Stimulated activated memory B cell treated with anti-CD40 and anti-IgM and Interleukin-4, amounts not matched to agents 10 μg/mL and 1 μg/mL and 100 μg/mL, for 72 hours (primary cell): Measurements from ENCODE around the gene MS4A15.
"Not testable (repeated sequence)": the region's sequence is repeated elsewhere in the genome, so short reads cannot be mapped to it uniquely, and the experiment has no call there.

Source experiments
- ATAC-seq: fragments of 150-1000 bp; cut with Tn5 transposase; 2 replicates; pipeline ENCODE4 v1.10.0; 2021
- H3K27ac Mint-ChIP-seq: one replicate; pipeline ENCODE4 v1.8.0; 2022; ENCODE audit warnings: mild to moderate bottlenecking, mixed read lengths
- H3K27me3 Mint-ChIP-seq: one replicate; pipeline ENCODE4 v1.8.0; 2022; ENCODE audit warnings: mixed read lengths
- H3K36me3 Mint-ChIP-seq: one replicate; pipeline ENCODE4 v1.8.0; 2022; ENCODE audit warnings: mixed read lengths
- H3K4me1 Mint-ChIP-seq: one replicate; pipeline ENCODE4 v1.8.0; 2022; ENCODE audit warnings: mixed read lengths
- H3K4me3 Mint-ChIP-seq: one replicate; pipeline ENCODE4 v1.8.0; 2022; ENCODE audit warnings: mild to moderate bottlenecking, moderate library complexity, mixed read lengths
- H3K9me3 Mint-ChIP-seq: one replicate; pipeline ENCODE4 v1.8.0; 2022; ENCODE audit warnings: mixed read lengths

The MS4A15 gene

DNA sequence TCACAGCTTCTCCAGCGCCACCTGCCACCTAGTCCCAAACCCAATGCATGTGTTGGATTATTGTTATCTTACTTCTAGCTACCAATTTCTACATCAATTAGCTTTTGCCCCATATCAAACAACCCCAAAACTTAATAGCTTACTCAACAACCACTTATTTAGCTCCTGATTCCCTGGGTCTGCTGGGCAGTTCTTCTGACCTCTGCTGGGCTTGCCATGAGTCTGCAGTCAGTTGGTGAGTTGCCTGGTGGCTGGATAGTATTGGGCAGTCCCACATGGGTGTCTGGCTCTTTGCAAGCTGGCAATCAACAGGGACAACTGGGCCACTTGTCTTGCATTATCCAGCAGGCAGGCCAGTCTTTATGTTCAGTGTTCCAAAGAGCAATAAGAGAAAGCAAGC lies 13.6 kb upstream of the MS4A15 start:
- no peak for ATAC-seq
- Mint-ChIP-seq H3K27ac (no peak overlapping the region), H3K27me3 (peaks cover 15% of the 10 kb centered on the region), H3K36me3 (no peaks in the 10 kb centered on the region), H3K4me3 (no peak overlapping the region), H3K9me3 (peaks cover 4% of the 10 kb centered on the region), H3K4me1 (no peaks in the 10 kb centered on the region)

DNA sequence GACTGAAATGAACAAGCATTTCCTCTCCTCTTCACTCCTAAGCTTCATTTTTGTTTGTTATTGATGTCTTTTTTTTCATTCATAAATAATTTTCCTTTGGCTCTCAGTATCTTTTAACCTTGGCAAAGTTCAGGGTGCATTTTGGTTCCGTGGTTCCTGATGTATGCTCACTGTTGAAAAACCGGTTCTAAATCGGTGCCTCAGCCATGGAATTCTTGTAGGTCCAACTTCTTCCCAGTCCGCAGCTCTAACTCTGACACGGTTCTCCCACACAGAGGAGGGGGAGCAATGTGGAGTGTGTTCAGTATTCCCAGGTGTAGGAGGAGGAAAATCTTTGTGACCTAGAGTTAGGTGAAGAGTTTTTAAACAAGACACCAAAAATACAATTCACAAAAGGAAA lies 12.6 kb upstream of the MS4A15 start:
- Mint-ChIP-seq H3K4me1 (no peaks in the 10 kb centered on the region), H3K27ac (no peak overlapping the region), H3K36me3 (no peaks in the 10 kb centered on the region), H3K4me3 (no peak overlapping the region), H3K27me3 (peaks cover 5% of the 10 kb centered on the region), H3K9me3 (peaks cover 4% of the 10 kb centered on the region)
- ATAC-seq: no peak

GRCh38 chr11:60747359-60747873 lies 9.3 kb upstream of the MS4A15 start:
- Mint-ChIP-seq H3K36me3 (no peaks in the 10 kb centered on the region), H3K4me3 (no peak overlapping the region), H3K27ac (no peak overlapping the region), H3K9me3 (peaks cover 4% of the 10 kb centered on the region), H3K27me3 (peaks cover 25% of the 10 kb centered on the region), H3K4me1 (no peaks in the 10 kb centered on the region)
- no peak for ATAC-seq

DNA sequence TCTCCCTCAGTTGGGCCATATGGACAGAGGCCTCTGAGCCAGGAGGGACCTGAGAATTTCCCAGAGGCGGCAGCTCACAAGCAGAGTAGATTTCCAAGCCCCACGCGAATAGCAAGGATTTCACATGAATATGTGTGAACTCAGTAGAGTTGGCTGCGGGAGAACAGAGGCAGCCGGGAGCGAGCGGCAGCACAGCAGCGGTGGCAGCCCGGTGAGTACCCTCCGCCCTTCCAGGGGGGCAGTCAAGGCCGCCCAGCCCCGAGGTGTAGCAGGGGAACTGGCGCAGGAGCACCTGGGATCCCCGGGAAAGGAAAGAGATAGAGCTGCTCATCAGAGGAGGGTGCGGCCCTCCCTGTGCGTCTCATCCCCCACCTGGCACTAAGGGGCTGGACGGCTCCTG lies 8.4 kb upstream of the MS4A15 start:
- ATAC-seq: no peak
- no peaks in the 10 kb centered on the region for H3K4me1 Mint-ChIP-seq
- no peak overlapping the region for H3K4me3 Mint-ChIP-seq

GRCh38 chr11:60748821-60749220 lies 7.8 kb upstream of the MS4A15 start:
- ATAC-seq: peak; percentile 58
- no peaks in the 10 kb centered on the region for H3K4me1 Mint-ChIP-seq
- no peak overlapping the region for H3K4me3 Mint-ChIP-seq
- H3K36me3 Mint-ChIP-seq: no peaks in the 10 kb centered on the region
- H3K9me3 Mint-ChIP-seq: peaks cover 4% of the 10 kb centered on the region
- peaks cover 33% of the 10 kb centered on the region for H3K27me3 Mint-ChIP-seq
- H3K27ac Mint-ChIP-seq: no peak overlapping the region

More for the DNA sequence above, 8.4 kb upstream of the MS4A15 start:
- peaks cover 33% of the 10 kb centered on the region for H3K27me3 Mint-ChIP-seq
- no peak overlapping the region for H3K27ac Mint-ChIP-seq
- H3K9me3 Mint-ChIP-seq: peaks cover 4% of the 10 kb centered on the region
- no peaks in the 10 kb centered on the region for H3K36me3 Mint-ChIP-seq

DNA sequence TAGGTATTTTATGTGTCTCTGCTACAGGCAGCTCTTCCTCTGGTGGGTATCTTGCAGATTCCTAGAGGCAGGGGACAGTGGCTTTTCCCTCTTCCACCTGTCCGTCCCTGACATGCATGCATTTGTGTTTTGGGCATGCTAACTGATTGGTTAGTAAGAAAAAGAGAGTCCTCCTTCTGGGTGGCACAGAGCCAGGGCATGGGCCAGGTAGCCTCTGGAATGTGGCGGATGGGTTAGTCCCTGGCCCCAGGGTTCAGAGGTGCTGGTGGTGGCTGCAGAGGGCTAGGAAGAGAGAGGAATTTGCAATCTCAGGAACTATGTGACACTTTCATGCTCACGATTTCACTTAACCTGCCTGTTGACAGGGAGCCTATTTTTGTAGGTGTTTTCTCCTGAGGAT lies 5.8 kb upstream of the MS4A15 start:
- Mint-ChIP-seq H3K9me3 (peaks cover 4% of the 10 kb centered on the region), H3K4me3 (no peak overlapping the region), H3K27me3 (peaks cover 33% of the 10 kb centered on the region), H3K4me1 (no peaks in the 10 kb centered on the region), H3K36me3 (no peaks in the 10 kb centered on the region), H3K27ac (no peak overlapping the region)
- no peak for ATAC-seq

DNA sequence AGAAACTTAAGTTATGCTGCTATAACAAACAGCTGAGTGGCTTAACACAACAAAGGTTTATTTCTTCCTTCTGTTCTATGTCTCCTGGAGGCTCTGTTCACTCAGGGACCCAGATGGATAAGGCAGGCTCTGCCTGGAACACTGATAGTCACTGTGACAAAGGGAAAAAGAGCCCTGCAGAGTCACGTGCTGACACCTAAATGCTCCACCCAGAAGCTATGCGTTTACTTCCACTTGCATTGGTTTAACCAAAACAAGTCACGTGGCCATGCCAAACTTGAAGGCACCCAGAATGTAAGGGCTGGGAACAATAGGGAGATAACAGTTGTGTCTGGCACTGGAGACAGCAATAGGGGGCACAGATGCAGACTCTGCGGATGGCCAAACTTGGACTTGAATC lies 3.4 kb upstream of the MS4A15 start:
- no peaks in the 10 kb centered on the region for H3K9me3 Mint-ChIP-seq
- no peak for ATAC-seq
- H3K27ac Mint-ChIP-seq: no peak overlapping the region
- H3K36me3 Mint-ChIP-seq: no peaks in the 10 kb centered on the region
- peaks cover 8% of the 10 kb centered on the region for H3K4me1 Mint-ChIP-seq
- H3K27me3 Mint-ChIP-seq: peaks cover 33% of the 10 kb centered on the region
- no peak overlapping the region for H3K4me3 Mint-ChIP-seq

- ATAC-seq: no peak
- H3K27ac Mint-ChIP-seq: no peak overlapping the region
- no peaks in the 10 kb centered on the region for H3K9me3 Mint-ChIP-seq
- H3K4me3 Mint-ChIP-seq: no peak overlapping the region
- peaks cover 14% of the 10 kb centered on the region for H3K4me1 Mint-ChIP-seq
- peaks cover 28% of the 10 kb centered on the region for H3K27me3 Mint-ChIP-seq
- H3K36me3 Mint-ChIP-seq: no peaks in the 10 kb centered on the region
These were observed 1.8 kb upstream of the MS4A15 start for GRCh38 chr11:60754887-60755286.

GRCh38 chr11:60757231-60757800 lies 649 bp downstream of the MS4A15 start:
- Mint-ChIP-seq H3K27me3 (peaks cover 15% of the 10 kb centered on the region), H3K27ac (no peak overlapping the region), H3K9me3 (no peaks in the 10 kb centered on the region), H3K36me3 (no peaks in the 10 kb centered on the region), H3K4me1 (peaks cover 30% of the 10 kb centered on the region), H3K4me3 (no peak overlapping the region)
- ATAC-seq: no peak

DNA sequence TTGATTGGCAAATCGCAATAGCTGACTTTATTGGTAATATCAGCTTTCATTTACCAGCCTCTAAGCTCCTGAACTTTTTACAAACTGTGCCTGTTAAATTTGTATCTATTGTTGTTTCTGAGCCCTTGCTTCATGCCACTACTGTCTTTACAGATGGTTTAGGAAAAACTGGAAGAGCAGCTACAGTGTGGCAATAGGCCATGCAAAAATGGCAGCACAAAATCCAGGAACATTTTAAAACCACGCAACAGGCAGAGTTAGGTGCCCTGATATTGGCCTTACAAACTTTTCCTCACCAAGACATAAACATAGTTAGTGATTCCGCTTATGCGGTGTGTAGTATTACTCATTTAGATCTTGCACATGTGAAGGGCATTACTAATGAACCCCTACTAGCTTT lies 2.0 kb downstream of the MS4A15 start:
- not testable (repeated sequence) for H3K36me3 Mint-ChIP-seq, H3K4me3 Mint-ChIP-seq, H3K27ac Mint-ChIP-seq, H3K27me3 Mint-ChIP-seq, ATAC-seq, H3K9me3 Mint-ChIP-seq
- peaks cover 44% of the 10 kb centered on the region for H3K4me1 Mint-ChIP-seq

DNA sequence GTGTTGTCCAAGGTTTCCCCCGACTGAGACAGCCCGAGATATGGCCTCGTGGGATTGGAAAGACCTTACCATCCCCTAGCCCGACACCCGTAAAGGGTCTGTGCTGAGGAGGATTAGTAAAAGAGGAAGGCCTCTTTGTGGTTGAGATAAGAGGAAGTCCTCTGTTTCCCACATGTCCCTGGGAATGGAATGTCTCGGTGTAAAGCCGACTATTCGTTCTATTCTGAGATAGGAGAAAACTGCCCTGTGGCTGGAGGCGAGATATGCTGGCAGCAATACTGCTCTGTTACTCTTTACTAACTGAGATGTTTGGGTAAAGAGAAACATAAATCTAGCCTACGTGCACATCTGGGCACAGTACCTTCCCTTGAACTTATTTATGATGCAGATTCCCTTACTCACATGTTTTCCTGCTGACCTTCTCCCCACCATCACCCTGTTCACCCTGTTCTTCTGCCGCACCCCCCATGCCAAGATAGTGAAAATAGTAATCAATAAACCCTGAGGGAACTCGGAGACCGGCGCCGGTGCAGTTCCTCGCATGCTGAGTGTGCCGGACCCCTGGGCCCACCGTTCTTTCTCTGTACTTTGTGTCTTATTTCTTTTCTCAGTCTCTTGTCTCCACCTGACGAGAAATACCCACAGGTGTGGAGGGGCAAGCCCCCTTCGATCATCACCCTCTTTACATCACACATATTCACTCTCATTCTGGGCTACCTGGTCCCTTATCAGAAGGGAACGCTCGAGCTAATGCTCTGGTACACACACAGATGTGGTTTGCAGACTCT lies 3.0 kb downstream of the MS4A15 start:
- Mint-ChIP-seq H3K27me3 (peaks cover 12% of the 10 kb centered on the region), H3K4me1 (peaks cover 53% of the 10 kb centered on the region)
- H3K36me3 Mint-ChIP-seq, H3K9me3 Mint-ChIP-seq, H3K4me3 Mint-ChIP-seq, ATAC-seq, H3K27ac Mint-ChIP-seq: not testable (repeated sequence)

DNA sequence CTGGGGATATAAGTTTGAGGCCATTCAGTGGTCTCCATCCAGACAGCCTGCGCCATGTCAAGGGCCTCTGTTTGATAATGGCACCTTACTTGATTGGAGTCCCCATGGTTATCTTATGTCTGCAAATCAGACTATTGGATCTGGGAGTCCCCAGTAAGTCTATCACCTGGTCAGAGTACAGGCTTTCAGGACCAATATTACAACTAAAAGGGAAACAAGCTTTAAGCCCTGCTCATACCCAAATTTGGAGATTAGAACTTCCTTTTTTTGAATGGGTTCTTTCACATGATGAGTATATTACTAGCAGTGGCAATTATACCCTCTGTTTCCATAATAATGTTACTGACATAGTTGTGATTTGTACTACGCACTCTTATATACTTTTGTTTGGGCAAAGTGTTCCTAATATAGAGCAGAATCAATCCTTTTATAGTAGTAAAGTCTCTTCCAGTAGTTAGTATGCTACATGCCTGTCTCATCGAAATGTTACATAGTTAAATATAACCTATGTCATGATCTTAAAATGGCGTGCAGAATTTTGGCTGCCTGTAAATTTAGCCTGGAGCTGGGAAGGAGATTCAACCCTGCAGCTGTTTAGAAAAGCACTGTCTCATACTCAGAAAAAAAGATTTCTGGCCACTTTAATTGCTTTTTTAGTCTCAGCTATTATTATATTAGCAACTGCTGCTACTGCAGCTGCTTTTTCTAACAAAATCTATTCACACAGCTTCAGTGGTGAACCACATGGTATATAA lies 4.9 kb downstream of the MS4A15 start:
- H3K27me3 Mint-ChIP-seq: peaks cover 30% of the 10 kb centered on the region
- no peaks in the 10 kb centered on the region for H3K36me3 Mint-ChIP-seq
- H3K4me1 Mint-ChIP-seq: peaks cover 58% of the 10 kb centered on the region
- no peak for ATAC-seq
- H3K4me3 Mint-ChIP-seq: no peak overlapping the region
- no peak overlapping the region for H3K27ac Mint-ChIP-seq
- H3K9me3 Mint-ChIP-seq: no peaks in the 10 kb centered on the region

GRCh38 chr11:60762851-60763691 lies 6.4 kb downstream of the MS4A15 start:
- Mint-ChIP-seq H3K9me3 (peaks cover 3% of the 10 kb centered on the region), H3K27me3 (peaks cover 41% of the 10 kb centered on the region), H3K4me3 (peak overlapping the region; percentile 40), H3K27ac (peak overlapping the region; percentile 23), H3K4me1 (peaks cover 60% of the 10 kb centered on the region), H3K36me3 (no peaks in the 10 kb centered on the region)
- ATAC-seq: peak; percentile 92

GRCh38 chr11:60763692-60764369 lies 7.2 kb downstream of the MS4A15 start:
- H3K9me3 Mint-ChIP-seq: peaks cover 3% of the 10 kb centered on the region
- peak; percentile 67 for ATAC-seq
- H3K4me1 Mint-ChIP-seq: peaks cover 60% of the 10 kb centered on the region
- H3K36me3 Mint-ChIP-seq: no peaks in the 10 kb centered on the region
- H3K27ac Mint-ChIP-seq: peak overlapping the region; percentile 23
- H3K27me3 Mint-ChIP-seq: peaks cover 48% of the 10 kb centered on the region
- H3K4me3 Mint-ChIP-seq: peak overlapping the region; percentile 40
